PC-3 (cell line): ENCODE data around the gene POLR2M. TPM values are rescaled to one million over a fixed set of nuclear protein-coding genes. Genes with fewer than 3 reads are reported as not detected.

Source experiments
- ATAC-seq: fragments of 200-7000 bp; cut with Tn5 transposase; 2 replicates; pipeline ENCODE4 v1.9.1; 2020; ENCODE audit warnings: mild to moderate bottlenecking, moderate library complexity
- BruUV-seq: library from RNA; stranded (reverse); fragments of 400-500 nt; replicated peaks from 2 replicates; lab custom pipeline; 2021; lab: Mats Ljungman, UMichigan
- CTCF ChIA-PET: fragments of 300-600 bp; sonication (Branson Sonifier 250); formaldehyde crosslinking; loops from one replicate; lab custom pipeline; 2022; ENCODE audit warnings: antibody characterized with exemption; lab: Charles Lee
- POLR2A ChIA-PET: fragments of 300-600 bp; sonication (Branson Sonifier 250); formaldehyde crosslinking; loops from one replicate; lab custom pipeline; 2022; ENCODE audit warnings: antibody characterized with exemption; ENCODE audit not compliant: unreplicated experiment; lab: Charles Lee
- DNase-seq: peaks from one replicate; pipeline ENCODE4 v3.0.0-alpha.2; 2015
- H2AFZ ChIP-seq: fragments of 300-600 bp; sonication (generic); 2 replicates; pipeline ENCODE4 v1.6.0; 2016; ENCODE audit warnings: antibody characterized with exemption, low read length
- H3F3A ChIP-seq: fragments of 300-600 bp; sonication (generic); one replicate; pipeline ENCODE4 v1.6.0; 2017; ENCODE audit warnings: antibody characterized with exemption, low read length, control low read depth, mild to moderate bottlenecking; ENCODE audit not compliant: unreplicated experiment
- H3K27ac ChIP-seq: fragments of 300-600 bp; sonication (generic); 2 replicates; pipeline ENCODE4 v1.5.1; 2016; ENCODE audit warnings: mild to moderate bottlenecking, low read length
- H3K27me3 ChIP-seq: fragments of 300-600 bp; sonication (generic); 2 replicates; pipeline ENCODE4 v1.6.1; 2016; ENCODE audit warnings: low read length, mixed read lengths
- H3K36me3 ChIP-seq: fragments of 300-600 bp; sonication (generic); 2 replicates; pipeline ENCODE4 v1.6.1; 2016; ENCODE audit warnings: low read depth, mixed run types, low read length, mixed read lengths
- H3K4me1 ChIP-seq: fragments of 300-600 bp; sonication (generic); 2 replicates; pipeline ENCODE4 v1.5.1; 2016; ENCODE audit warnings: low read length; ENCODE audit not compliant: insufficient read depth
- H3K4me2 ChIP-seq: fragments of 300-600 bp; sonication (generic); 2 replicates; pipeline ENCODE4 v1.6.0; 2016; ENCODE audit warnings: low read length
- H3K4me3 ChIP-seq: fragments of 300-600 bp; sonication (generic); 2 replicates; pipeline ENCODE4 v1.5.1; 2016; ENCODE audit warnings: mild to moderate bottlenecking, low read length, mixed read lengths
- H3K79me2 ChIP-seq: fragments of 300-600 bp; sonication (generic); 2 replicates; pipeline ENCODE4 v1.6.1; 2017; ENCODE audit warnings: low read length, mixed read lengths
- H3K9ac ChIP-seq: fragments of 300-600 bp; sonication (generic); 2 replicates; pipeline ENCODE4 v1.6.0; 2016; ENCODE audit warnings: mild to moderate bottlenecking, low read length
- H3K9me2 ChIP-seq: fragments of 300-600 bp; sonication (generic); replicated peaks from 2 replicates; pipeline ENCODE4 v1.6.1; 2016; ENCODE audit warnings: mixed run types, low read length, mixed read lengths
- H3K9me3 ChIP-seq: fragments of 300-600 bp; sonication (generic); 2 replicates; pipeline ENCODE4 v1.6.1; 2016; ENCODE audit warnings: low read length, mixed read lengths
- H4K20me1 ChIP-seq: fragments of 300-600 bp; sonication (generic); 2 replicates; pipeline ENCODE4 v1.6.1; 2016; ENCODE audit warnings: low read length, mixed read lengths
- EZH2 ChIP-seq: fragments of 300-600 bp; sonication (generic); IDR thresholded peaks from one replicate; pipeline ENCODE4 v1.6.1; 2017; ENCODE audit warnings: antibody characterized with exemption, mild to moderate bottlenecking, low read length; ENCODE audit not compliant: unreplicated experiment
- EZH2phosphoT487 ChIP-seq: fragments of 300-600 bp; sonication (generic); IDR thresholded peaks from 2 replicates; pipeline ENCODE4 v1.6.1; 2018; ENCODE audit warnings: mild to moderate bottlenecking, antibody characterized with exemption, low read length, borderline replicate concordance
- intact Hi-C: fragments of 100-400 bp; cut with micrococcal nuclease; formaldehyde crosslinking; loops from 2 replicates; pipeline ENCODE4 v1.9.0; 2023
- total RNA-seq: library from RNA; depleted of rRNA; stranded (reverse); fragments of >200 nt; gene quantifications from 2 replicates; pipeline ENCODE4 v1.2.3, GENCODE V29; 2014
- TF ChIP-seq, protein P1 (sequence below): fragments of 300-600 bp; sonication (generic); conservative IDR thresholded peaks from 2 replicates; pipeline ENCODE4 v1.5.1; 2017; ENCODE audit warnings: antibody characterized with exemption, low read depth, mild to moderate bottlenecking, low read length

The POLR2M gene
- total RNA-seq, 1 experiment from 2014 or later = 487 TPM

- DNase-seq = no peak
- H3K4me2 ChIP-seq = no peak overlapping the region
- H4K20me1 ChIP-seq = no peaks in the 10 kb centered on the region
- no TSS peak for BruUV-seq
- no peaks in the 10 kb centered on the region for H3K36me3 ChIP-seq
- H3K4me3 ChIP-seq = no peak overlapping the region
- POLR2A ChIA-PET = no interaction called here
- H3K27ac ChIP-seq = no peak overlapping the region
- no peak overlapping the region for H3K9ac ChIP-seq
- no peaks in the 10 kb centered on the region for H3K79me2 ChIP-seq
- no peaks in the 10 kb centered on the region for H3K9me3 ChIP-seq
- H3F3A ChIP-seq = no peaks in the 10 kb centered on the region
- H3K4me1 ChIP-seq = no peaks in the 10 kb centered on the region
- TF ChIP-seq, protein P1, sequence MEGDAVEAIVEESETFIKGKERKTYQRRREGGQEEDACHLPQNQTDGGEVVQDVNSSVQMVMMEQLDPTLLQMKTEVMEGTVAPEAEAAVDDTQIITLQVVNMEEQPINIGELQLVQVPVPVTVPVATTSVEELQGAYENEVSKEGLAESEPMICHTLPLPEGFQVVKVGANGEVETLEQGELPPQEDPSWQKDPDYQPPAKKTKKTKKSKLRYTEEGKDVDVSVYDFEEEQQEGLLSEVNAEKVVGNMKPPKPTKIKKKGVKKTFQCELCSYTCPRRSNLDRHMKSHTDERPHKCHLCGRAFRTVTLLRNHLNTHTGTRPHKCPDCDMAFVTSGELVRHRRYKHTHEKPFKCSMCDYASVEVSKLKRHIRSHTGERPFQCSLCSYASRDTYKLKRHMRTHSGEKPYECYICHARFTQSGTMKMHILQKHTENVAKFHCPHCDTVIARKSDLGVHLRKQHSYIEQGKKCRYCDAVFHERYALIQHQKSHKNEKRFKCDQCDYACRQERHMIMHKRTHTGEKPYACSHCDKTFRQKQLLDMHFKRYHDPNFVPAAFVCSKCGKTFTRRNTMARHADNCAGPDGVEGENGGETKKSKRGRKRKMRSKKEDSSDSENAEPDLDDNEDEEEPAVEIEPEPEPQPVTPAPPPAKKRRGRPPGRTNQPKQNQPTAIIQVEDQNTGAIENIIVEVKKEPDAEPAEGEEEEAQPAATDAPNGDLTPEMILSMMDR = no peak
- TF ChIP-seq EZH2phosphoT487 (no peak), EZH2 (no peak)
- no peaks in the 10 kb centered on the region for H3K27me3 ChIP-seq
- CTCF ChIA-PET = no interaction called here
- intact Hi-C loops = no loop called here
- no peaks in the 10 kb centered on the region for H3K9me2 ChIP-seq
- no peak overlapping the region for H2AFZ ChIP-seq
- ATAC-seq = no peak
Measured at GRCh38 chr15:57756466-57756865, 50.0 kb downstream of the POLR2M start.

GRCh38 chr15:57758560-57758959, 52.0 kb downstream of the POLR2M start:
- Histone ChIP-seq H3K36me3 (no peaks in the 10 kb centered on the region), H3K4me3 (no peak overlapping the region), H3K27me3 (no peaks in the 10 kb centered on the region), H3K4me2 (no peak overlapping the region), H3K9me2 (no peaks in the 10 kb centered on the region), H4K20me1 (no peaks in the 10 kb centered on the region), H3K27ac (no peak overlapping the region), H3K4me1 (no peaks in the 10 kb centered on the region), H2AFZ (no peak overlapping the region), H3F3A (no peaks in the 10 kb centered on the region), H3K9me3 (no peaks in the 10 kb centered on the region), H3K9ac (no peak overlapping the region), H3K79me2 (no peaks in the 10 kb centered on the region)
- no peak for TF ChIP-seq EZH2phosphoT487
- no peak for TF ChIP-seq EZH2
- TF ChIP-seq, protein P1 = no peak
- intact Hi-C loops = no loop called here
- ChIA-PET POLR2A (no interaction called here), CTCF (no interaction called here)
- DNase-seq (no peak), ATAC-seq (peak; percentile 20; the same call in 1 of the 2 replicates)
- BruUV-seq = no TSS peak

DNA sequence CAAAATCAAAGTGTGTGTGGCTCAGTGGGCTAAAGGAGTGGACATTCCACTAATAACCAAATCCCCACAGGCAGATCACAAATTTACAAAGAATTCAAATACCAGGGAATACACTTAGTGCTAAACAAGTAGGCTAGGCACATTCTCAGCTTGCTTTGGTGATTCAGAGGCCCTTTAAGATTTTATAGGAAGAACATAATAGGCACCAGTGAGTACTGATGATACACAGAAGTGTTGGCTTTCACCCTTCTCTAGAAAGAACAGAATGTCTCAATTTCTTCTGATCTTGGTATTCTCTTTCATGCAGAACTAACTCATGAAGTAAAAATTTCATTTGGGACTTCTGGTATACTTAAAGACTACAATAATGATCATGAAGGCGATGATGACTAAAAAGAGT, 55.0 kb downstream of the POLR2M start:
- Histone ChIP-seq H3K4me2 (no peak overlapping the region), H3K79me2 (no peaks in the 10 kb centered on the region), H3K9ac (no peak overlapping the region), H3K9me2 (no peaks in the 10 kb centered on the region), H3K27me3 (no peaks in the 10 kb centered on the region), H3K4me1 (no peaks in the 10 kb centered on the region), H4K20me1 (no peaks in the 10 kb centered on the region), H3K36me3 (no peaks in the 10 kb centered on the region), H3F3A (no peaks in the 10 kb centered on the region), H3K9me3 (no peaks in the 10 kb centered on the region), H2AFZ (no peak overlapping the region), H3K27ac (no peak overlapping the region), H3K4me3 (no peak overlapping the region)
- no peak for TF ChIP-seq EZH2phosphoT487
- TF ChIP-seq EZH2 = no peak
- TF ChIP-seq, protein P1 = no peak
- intact Hi-C loops = no loop called here
- DNase-seq = no peak
- CTCF ChIA-PET = no interaction called here
- ATAC-seq = peak; percentile 70
- POLR2A ChIA-PET = no interaction called here
- BruUV-seq = no TSS peak
